Neural progenitor cell (in vitro differentiated cells): ENCODE measurements around the gene GPATCH4.

Experiments
- EZH2 ChIP-seq: fragments of 200-600 bp; sonication (generic); IDR thresholded peaks from 2 replicates; pipeline ENCODE4 v1.6.1; 2017; ENCODE audit warnings: antibody characterized with exemption, mild to moderate bottlenecking, moderate library complexity
- EZH2phosphoT487 ChIP-seq: fragments of 200-600 bp; sonication (generic); IDR thresholded peaks from 2 replicates; pipeline ENCODE4 v1.6.1; 2017; ENCODE audit warnings: antibody characterized with exemption
- TF ChIP-seq, protein P1 (sequence below): fragments of 200-600 bp; sonication (generic); IDR thresholded peaks from 2 replicates; pipeline ENCODE4 v1.5.1; 2017; ENCODE audit warnings: antibody characterized with exemption, mild to moderate bottlenecking

DNA sequence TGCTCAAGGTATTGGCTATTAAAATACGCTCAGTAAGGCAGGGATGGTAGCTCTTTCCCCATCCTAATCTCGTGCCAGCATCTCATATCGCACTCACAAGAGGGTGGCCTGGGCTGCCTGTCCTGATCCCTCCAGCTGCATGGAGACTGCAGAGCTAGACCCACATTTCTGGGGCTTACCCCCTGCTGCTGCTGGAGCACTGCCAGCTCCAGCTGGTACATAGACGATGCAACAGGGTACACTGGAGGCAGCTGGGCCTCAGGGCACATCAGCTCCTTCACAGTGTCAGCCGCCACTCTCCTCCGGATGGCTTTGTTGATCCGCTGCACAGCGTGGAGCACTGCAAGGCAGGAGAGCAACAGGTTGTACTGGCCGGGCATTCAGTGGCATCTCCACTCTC is 44.9 kb downstream of the GPATCH4 start:
- TF ChIP-seq EZH2 (no peak), EZH2phosphoT487 (no peak)
- TF ChIP-seq, protein P1, sequence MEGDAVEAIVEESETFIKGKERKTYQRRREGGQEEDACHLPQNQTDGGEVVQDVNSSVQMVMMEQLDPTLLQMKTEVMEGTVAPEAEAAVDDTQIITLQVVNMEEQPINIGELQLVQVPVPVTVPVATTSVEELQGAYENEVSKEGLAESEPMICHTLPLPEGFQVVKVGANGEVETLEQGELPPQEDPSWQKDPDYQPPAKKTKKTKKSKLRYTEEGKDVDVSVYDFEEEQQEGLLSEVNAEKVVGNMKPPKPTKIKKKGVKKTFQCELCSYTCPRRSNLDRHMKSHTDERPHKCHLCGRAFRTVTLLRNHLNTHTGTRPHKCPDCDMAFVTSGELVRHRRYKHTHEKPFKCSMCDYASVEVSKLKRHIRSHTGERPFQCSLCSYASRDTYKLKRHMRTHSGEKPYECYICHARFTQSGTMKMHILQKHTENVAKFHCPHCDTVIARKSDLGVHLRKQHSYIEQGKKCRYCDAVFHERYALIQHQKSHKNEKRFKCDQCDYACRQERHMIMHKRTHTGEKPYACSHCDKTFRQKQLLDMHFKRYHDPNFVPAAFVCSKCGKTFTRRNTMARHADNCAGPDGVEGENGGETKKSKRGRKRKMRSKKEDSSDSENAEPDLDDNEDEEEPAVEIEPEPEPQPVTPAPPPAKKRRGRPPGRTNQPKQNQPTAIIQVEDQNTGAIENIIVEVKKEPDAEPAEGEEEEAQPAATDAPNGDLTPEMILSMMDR, result no peak
